Upper lobe of right lung (tissue), 1 donor: ENCODE results near the gene SLC1A4. TPM values are rescaled to one million over a fixed set of nuclear protein-coding genes. Genes with fewer than 3 reads are reported as not detected.

ENCODE experiments used
- ATAC-seq: fragments of 200-7000 bp; cut with Tn5 transposase; one replicate; pipeline ENCODE4 v1.9.1; 2020; ENCODE audit warnings: mild to moderate bottlenecking, moderate library complexity
- DNase-seq: peaks from one replicate; pipeline ENCODE4 v3.0.0-alpha.2; 2020
- H3K27ac ChIP-seq: fragments of 200-600 bp; one replicate; pipeline ENCODE4 v1.8.0; 2022
- H3K27me3 ChIP-seq: fragments of 200-600 bp; one replicate; pipeline ENCODE4 v1.8.0; 2022; ENCODE audit warnings: mild to moderate bottlenecking
- H3K36me3 ChIP-seq: fragments of 200-600 bp; one replicate; pipeline ENCODE4 v1.8.0; 2022
- H3K4me1 ChIP-seq: fragments of 200-600 bp; one replicate; pipeline ENCODE4 v1.8.0; 2022
- H3K4me3 ChIP-seq: fragments of 200-600 bp; one replicate; pipeline ENCODE4 v1.8.0; 2022; ENCODE audit warnings: mild to moderate bottlenecking
- H3K9me3 ChIP-seq: fragments of 200-600 bp; one replicate; pipeline ENCODE4 v1.8.0; 2022
- intact Hi-C: fragments of 100-400 bp; cut with DNase I; formaldehyde crosslinking; loops from one replicate; pipeline ENCODE4 v1.11.0; 2022
- total RNA-seq: library from RNA; stranded (reverse); fragmentation: NEBNext Ultra II Directional; extraction: Animal tissue kit (Norgen Biotek cat#: 25700); gene quantifications from one replicate; pipeline ENCODE4 v1.2.1, GENCODE V29; 2021
- TF ChIP-seq, protein P1 (sequence below): fragments of 200-600 bp; IDR thresholded peaks from one replicate; pipeline ENCODE4 v1.8.0; 2022; ENCODE audit warnings: antibody characterized with exemption
- donor health status: DM: no; HTN: yes; CAD: no; lungs with severe emphysema.

Gene SLC1A4
- total RNA-seq, 1 donor from 2014 or later: 12.2 TPM

- Histone ChIP-seq H3K36me3 (no peaks in the 10 kb centered on the region), H3K27me3 (no peaks in the 10 kb centered on the region), H3K27ac (peak overlapping the region; percentile 42), H3K4me1 (peaks cover 12% of the 10 kb centered on the region), H3K9me3 (no peaks in the 10 kb centered on the region), H3K4me3 (peak overlapping the region; percentile 85)
- ATAC-seq (no peak), DNase-seq (no peak)
- TF ChIP-seq, protein P1, sequence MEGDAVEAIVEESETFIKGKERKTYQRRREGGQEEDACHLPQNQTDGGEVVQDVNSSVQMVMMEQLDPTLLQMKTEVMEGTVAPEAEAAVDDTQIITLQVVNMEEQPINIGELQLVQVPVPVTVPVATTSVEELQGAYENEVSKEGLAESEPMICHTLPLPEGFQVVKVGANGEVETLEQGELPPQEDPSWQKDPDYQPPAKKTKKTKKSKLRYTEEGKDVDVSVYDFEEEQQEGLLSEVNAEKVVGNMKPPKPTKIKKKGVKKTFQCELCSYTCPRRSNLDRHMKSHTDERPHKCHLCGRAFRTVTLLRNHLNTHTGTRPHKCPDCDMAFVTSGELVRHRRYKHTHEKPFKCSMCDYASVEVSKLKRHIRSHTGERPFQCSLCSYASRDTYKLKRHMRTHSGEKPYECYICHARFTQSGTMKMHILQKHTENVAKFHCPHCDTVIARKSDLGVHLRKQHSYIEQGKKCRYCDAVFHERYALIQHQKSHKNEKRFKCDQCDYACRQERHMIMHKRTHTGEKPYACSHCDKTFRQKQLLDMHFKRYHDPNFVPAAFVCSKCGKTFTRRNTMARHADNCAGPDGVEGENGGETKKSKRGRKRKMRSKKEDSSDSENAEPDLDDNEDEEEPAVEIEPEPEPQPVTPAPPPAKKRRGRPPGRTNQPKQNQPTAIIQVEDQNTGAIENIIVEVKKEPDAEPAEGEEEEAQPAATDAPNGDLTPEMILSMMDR: no peak
- intact Hi-C loops: no loop called here
Observed at GRCh38 chr2:64989982-64990614, 899 bp downstream of the SLC1A4 start.

DNA sequence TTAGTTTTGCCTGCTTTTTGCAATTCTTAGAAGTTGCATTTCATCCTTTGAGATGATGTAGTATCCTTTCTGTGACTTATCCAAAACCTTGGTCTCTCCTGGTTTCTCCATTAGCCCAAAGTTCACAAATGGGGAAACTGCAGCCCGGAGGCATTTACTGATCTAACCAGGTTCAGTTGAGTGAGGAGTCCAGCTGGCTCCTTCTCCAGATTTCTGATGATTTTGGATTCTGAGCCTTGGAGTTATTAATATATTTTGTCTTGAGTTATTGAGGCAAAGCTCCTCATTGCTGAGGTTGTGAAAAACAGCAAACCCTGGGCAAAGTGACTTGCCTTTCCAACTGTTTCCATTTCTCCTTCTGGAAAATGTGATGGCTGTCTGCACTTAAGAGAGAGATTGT, 1.7 kb downstream of the SLC1A4 start:
- ATAC-seq: no peak
- TF ChIP-seq, protein P1: no peak
- Histone ChIP-seq H3K27me3 (no peaks in the 10 kb centered on the region), H3K4me3 (peak overlapping the region; percentile 85), H3K36me3 (no peaks in the 10 kb centered on the region), H3K27ac (no peak overlapping the region), H3K9me3 (no peaks in the 10 kb centered on the region), H3K4me1 (peaks cover 12% of the 10 kb centered on the region)
- intact Hi-C loops: no loop called here
- DNase-seq: no peak

- Histone ChIP-seq H3K4me1 (peaks cover 12% of the 10 kb centered on the region), H3K27ac (no peak overlapping the region), H3K4me3 (no peak overlapping the region), H3K27me3 (no peaks in the 10 kb centered on the region), H3K9me3 (no peaks in the 10 kb centered on the region), H3K36me3 (no peaks in the 10 kb centered on the region)
- intact Hi-C loops: no loop called here
- TF ChIP-seq, protein P1: no peak
- ATAC-seq: no peak
- DNase-seq: no peak
Observed at GRCh38 chr2:64992218-64992617, 3.0 kb downstream of the SLC1A4 start.

DNA sequence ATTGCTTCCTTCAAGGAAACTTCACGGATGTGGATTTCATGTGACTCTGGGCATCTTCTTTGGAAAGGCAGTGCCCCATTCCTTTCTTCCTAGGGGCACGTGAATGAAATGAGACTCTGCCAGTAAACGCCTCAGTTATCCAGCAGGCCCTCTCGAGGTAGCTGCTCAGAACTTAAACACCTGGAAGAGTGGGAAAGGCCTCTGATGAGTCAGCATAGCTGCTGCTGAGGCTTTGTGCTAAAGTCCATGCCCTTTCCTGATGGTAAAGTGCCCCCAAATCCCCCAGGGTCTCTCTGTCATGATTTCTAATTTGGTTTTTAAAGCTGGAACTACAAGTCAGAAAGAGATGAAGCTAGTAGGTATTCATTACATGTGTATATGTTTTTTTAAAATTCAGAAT, 3.8 kb downstream of the SLC1A4 start:
- Histone ChIP-seq H3K27ac (no peak overlapping the region), H3K36me3 (no peaks in the 10 kb centered on the region), H3K4me3 (no peak overlapping the region), H3K9me3 (no peaks in the 10 kb centered on the region), H3K27me3 (no peaks in the 10 kb centered on the region), H3K4me1 (peaks cover 12% of the 10 kb centered on the region)
- ATAC-seq (no peak), DNase-seq (no peak)
- TF ChIP-seq, protein P1: no peak
- intact Hi-C loops: no loop called here

DNA sequence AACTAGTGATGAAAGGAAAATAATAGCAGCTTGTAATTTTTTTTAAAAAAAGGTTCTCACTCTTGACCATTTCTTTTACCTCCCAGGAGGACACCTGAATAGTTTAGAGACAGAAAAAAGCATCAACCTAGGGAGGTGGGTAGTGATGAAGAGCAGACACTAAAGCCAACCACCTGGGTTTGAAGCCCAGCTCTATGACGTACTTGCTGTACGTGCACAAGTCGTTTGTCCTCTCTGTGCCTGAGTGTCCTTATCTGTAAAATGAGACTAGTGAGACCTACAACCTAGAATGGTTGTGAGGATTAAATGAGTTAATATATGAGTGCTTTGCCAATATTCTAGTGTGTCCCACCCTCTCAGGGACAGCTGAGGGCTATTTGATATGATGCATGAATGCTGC, 5.8 kb downstream of the SLC1A4 start:
- TF ChIP-seq, protein P1: no peak
- H3K4me3 ChIP-seq: no peak overlapping the region
- no peak overlapping the region for H3K27ac ChIP-seq
- no peak for ATAC-seq
- no peak for DNase-seq
- no peaks in the 10 kb centered on the region for H3K9me3 ChIP-seq
- H3K4me1 ChIP-seq: peaks cover 14% of the 10 kb centered on the region
- intact Hi-C loops: no loop called here
- no peaks in the 10 kb centered on the region for H3K27me3 ChIP-seq
- no peaks in the 10 kb centered on the region for H3K36me3 ChIP-seq

GRCh38 chr2:64996871-64997307, 7.7 kb downstream of the SLC1A4 start:
- Histone ChIP-seq H3K4me3 (no peak overlapping the region), H3K27ac (no peak overlapping the region), H3K9me3 (no peaks in the 10 kb centered on the region), H3K27me3 (no peaks in the 10 kb centered on the region), H3K4me1 (peaks cover 6% of the 10 kb centered on the region), H3K36me3 (no peaks in the 10 kb centered on the region)
- intact Hi-C loops: no loop called here
- ATAC-seq (no peak), DNase-seq (no peak)
- TF ChIP-seq, protein P1: no peak
